Neural cell (in vitro differentiated cells): ENCODE data around the gene TMEM183A. TPM values are rescaled to one million over a fixed set of nuclear protein-coding genes. Genes with fewer than 3 reads are reported as not detected.

ENCODE experiments used
- H2AFZ ChIP-seq: fragments of 200-600, 300-800 bp; sonication (generic), shearing (Covaris generic); 2 replicates; pipeline ENCODE4 v1.6.0; 2014; ENCODE audit warnings: low read depth, mild to moderate bottlenecking, antibody characterized with exemption, low read length, moderate library complexity
- H3F3A ChIP-seq: fragments of 200-600 bp; shearing (Covaris generic); 2 replicates; pipeline ENCODE4 v1.6.1; 2016; ENCODE audit warnings: mild to moderate bottlenecking, moderate library complexity, mixed read lengths, antibody characterized with exemption, low read length; ENCODE audit not compliant: insufficient read depth, poor library complexity, severe bottlenecking
- H3K27ac ChIP-seq: fragments of 200-600, 300-800 bp; sonication (generic), shearing (Covaris generic); 2 replicates; pipeline ENCODE4 v1.5.1; 2014; ENCODE audit warnings: mild to moderate bottlenecking, low read length, moderate library complexity
- H3K27me3 ChIP-seq: fragments of 300-800, 200-600 bp; sonication (generic), shearing (Covaris generic); 2 replicates; pipeline ENCODE4 v1.6.0; 2014; ENCODE audit warnings: mild to moderate bottlenecking, low read depth, low read length, moderate library complexity; ENCODE audit not compliant: insufficient read depth
- H3K36me3 ChIP-seq: fragments of 300-800, 200-600 bp; sonication (generic), shearing (Covaris generic); 2 replicates; pipeline ENCODE4 v1.5.1; 2014; ENCODE audit warnings: mild to moderate bottlenecking, antibody characterized with exemption, low read length, moderate library complexity; ENCODE audit not compliant: insufficient read depth
- H3K4me2 ChIP-seq: fragments of 300-800, 200-600 bp; sonication (generic), shearing (Covaris generic); 2 replicates; pipeline ENCODE4 v1.6.0; 2014; ENCODE audit warnings: mild to moderate bottlenecking, low read length
- H3K4me3 ChIP-seq: fragments of 300-800, 200-600 bp; sonication (generic), shearing (Covaris generic); 2 replicates; pipeline ENCODE4 v1.5.1; 2014; ENCODE audit warnings: mild to moderate bottlenecking, low read length, moderate library complexity
- H3K79me2 ChIP-seq: fragments of 200-600 bp; shearing (Covaris generic); replicated peaks from 2 replicates; pipeline ENCODE4 v1.6.0; 2014; ENCODE audit warnings: mild to moderate bottlenecking, low read length, moderate library complexity; ENCODE audit not compliant: insufficient read depth
- H3K9ac ChIP-seq: fragments of 300-800, 200-600 bp; sonication (generic), shearing (Covaris generic); 2 replicates; pipeline ENCODE4 v1.6.1; 2016; ENCODE audit warnings: mild to moderate bottlenecking, low read length, mixed read lengths
- H3K9me2 ChIP-seq: fragments of 200-600 bp; shearing (Covaris generic); 2 replicates; pipeline ENCODE4 v1.6.1; 2016; ENCODE audit warnings: mild to moderate bottlenecking, low read length, mixed read lengths; ENCODE audit not compliant: insufficient read depth
- H3K9me3 ChIP-seq: fragments of 200-600, 300-800 bp; sonication (generic), shearing (Covaris generic); 2 replicates; pipeline ENCODE4 v1.6.1; 2016; ENCODE audit warnings: mild to moderate bottlenecking, mixed run types, low read length, moderate library complexity, mixed read lengths
- H4K20me1 ChIP-seq: fragments of 200-600 bp; shearing (Covaris generic); 2 replicates; pipeline ENCODE4 v1.6.1; 2016; ENCODE audit warnings: mild to moderate bottlenecking, mixed run types; ENCODE audit not compliant: insufficient read depth
- EP300 ChIP-seq: fragments of 450-650 bp; conservative IDR thresholded peaks from 2 replicates; pipeline ENCODE4 v1.6.1; 2014; ENCODE audit warnings: antibody characterized with exemption, mild to moderate bottlenecking, moderate library complexity; ENCODE audit not compliant: poor library complexity, severe bottlenecking
- EZH2 ChIP-seq: fragments of 200-600, 300-800 bp; shearing (Covaris generic), sonication (generic); IDR thresholded peaks from 2 replicates; pipeline ENCODE4 v1.6.1; 2014; ENCODE audit warnings: antibody characterized with exemption, low read length, borderline replicate concordance, mild to moderate bottlenecking; ENCODE audit not compliant: insufficient read depth, poor library complexity, severe bottlenecking
- MXI1 ChIP-seq: fragments of 450-650 bp; conservative IDR thresholded peaks from 2 replicates; pipeline ENCODE4 v1.6.1; 2014; ENCODE audit warnings: antibody characterized with exemption, mild to moderate bottlenecking; ENCODE audit not compliant: poor library complexity, severe bottlenecking
- POLR2AphosphoS5 ChIP-seq: IDR thresholded peaks from 2 replicates; pipeline ENCODE4 v1.6.1; 2012
- RAD21 ChIP-seq: fragments of 450-650 bp; conservative IDR thresholded peaks from 2 replicates; pipeline ENCODE4 v1.6.1; 2014; ENCODE audit warnings: antibody characterized with exemption, mild to moderate bottlenecking, moderate library complexity
- SMC3 ChIP-seq: fragments of 450-650 bp; conservative IDR thresholded peaks from 2 replicates; pipeline ENCODE4 v1.6.1; 2014; ENCODE audit warnings: antibody characterized with exemption, mild to moderate bottlenecking, moderate library complexity; ENCODE audit not compliant: poor library complexity
- TAF1 ChIP-seq: IDR thresholded peaks from 2 replicates; pipeline ENCODE4 v1.6.1; 2012; ENCODE audit warnings: low read depth
- polyA plus RNA-seq: library from polyadenylated mRNA; depleted of rRNA; stranded (reverse); fragments of >200 nt; gene quantifications from 2 replicates; pipeline ENCODE4 v1.2.3, GENCODE V29; 2014
- TF ChIP-seq, protein P1 (sequence below): IDR thresholded peaks from 2 replicates; pipeline ENCODE4 v1.6.1; 2012; ENCODE audit warnings: borderline replicate concordance
- TF ChIP-seq, protein P2 (sequence below): fragments of 450-650 bp; IDR thresholded peaks from 2 replicates; pipeline ENCODE4 v1.5.1; 2014; ENCODE audit warnings: antibody characterized with exemption, mild to moderate bottlenecking, moderate library complexity; ENCODE audit not compliant: poor library complexity, severe bottlenecking

The TMEM183A gene
- polyA plus RNA-seq, 1 donor from 2014 or later: 237 TPM

DNA sequence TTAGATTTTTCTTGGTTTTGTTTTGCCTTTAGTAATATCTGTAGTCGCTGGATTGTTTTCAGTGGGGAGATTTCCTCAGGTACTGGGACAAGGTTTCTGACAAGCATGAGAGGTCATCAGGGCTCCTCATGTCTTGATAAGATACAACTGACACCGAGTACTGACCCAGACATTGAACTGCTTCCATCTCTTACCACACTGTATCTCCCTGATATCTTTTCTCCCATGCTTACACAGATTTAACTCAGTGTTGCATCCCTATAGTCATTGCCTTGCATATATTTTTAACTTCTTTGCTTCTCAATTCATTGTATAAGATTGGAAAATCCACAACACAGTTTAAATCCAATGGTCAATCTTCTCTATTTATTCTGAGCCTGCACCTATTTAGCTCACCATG is 27.7 kb upstream of the TMEM183A start:
- H3K27me3 ChIP-seq: peaks cover 4% of the 10 kb centered on the region

DNA sequence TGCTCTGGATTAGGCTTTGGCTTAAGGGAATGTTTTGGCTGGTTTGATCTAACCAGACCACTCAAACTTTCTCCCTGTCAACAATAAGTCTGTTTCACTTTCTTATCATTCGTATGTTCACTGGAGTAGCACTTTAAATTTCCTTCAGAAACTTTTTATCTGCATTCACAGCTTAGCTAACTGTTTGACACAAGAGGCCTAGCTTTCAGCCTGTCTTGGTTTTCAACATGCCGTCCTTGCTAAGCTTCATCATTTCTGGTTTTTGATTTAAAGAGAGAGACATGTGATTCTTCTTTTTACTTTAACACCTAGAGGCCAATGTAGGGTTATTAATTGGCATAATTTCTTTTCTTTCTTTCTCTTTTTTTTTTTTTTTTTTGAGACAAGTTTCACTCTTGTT is 25.2 kb upstream of the TMEM183A start:
- H3K4me2 ChIP-seq: no peak overlapping the region
- no peak overlapping the region for H3K9ac ChIP-seq
- no peaks in the 10 kb centered on the region for H3K79me2 ChIP-seq
- H3K36me3 ChIP-seq: no peaks in the 10 kb centered on the region
- no peak overlapping the region for H3K27ac ChIP-seq
- H4K20me1 ChIP-seq: no peaks in the 10 kb centered on the region
- H3K27me3 ChIP-seq: no peaks in the 10 kb centered on the region
- no peak overlapping the region for H3K4me3 ChIP-seq
- no peaks in the 10 kb centered on the region for H3K9me3 ChIP-seq
- TF ChIP-seq EZH2 (no peak), SMC3 (no peak), MXI1 (no peak), RAD21 (no peak), TAF1 (no peak), EP300 (no peak), POLR2AphosphoS5 (no peak)
- TF ChIP-seq, protein P1, sequence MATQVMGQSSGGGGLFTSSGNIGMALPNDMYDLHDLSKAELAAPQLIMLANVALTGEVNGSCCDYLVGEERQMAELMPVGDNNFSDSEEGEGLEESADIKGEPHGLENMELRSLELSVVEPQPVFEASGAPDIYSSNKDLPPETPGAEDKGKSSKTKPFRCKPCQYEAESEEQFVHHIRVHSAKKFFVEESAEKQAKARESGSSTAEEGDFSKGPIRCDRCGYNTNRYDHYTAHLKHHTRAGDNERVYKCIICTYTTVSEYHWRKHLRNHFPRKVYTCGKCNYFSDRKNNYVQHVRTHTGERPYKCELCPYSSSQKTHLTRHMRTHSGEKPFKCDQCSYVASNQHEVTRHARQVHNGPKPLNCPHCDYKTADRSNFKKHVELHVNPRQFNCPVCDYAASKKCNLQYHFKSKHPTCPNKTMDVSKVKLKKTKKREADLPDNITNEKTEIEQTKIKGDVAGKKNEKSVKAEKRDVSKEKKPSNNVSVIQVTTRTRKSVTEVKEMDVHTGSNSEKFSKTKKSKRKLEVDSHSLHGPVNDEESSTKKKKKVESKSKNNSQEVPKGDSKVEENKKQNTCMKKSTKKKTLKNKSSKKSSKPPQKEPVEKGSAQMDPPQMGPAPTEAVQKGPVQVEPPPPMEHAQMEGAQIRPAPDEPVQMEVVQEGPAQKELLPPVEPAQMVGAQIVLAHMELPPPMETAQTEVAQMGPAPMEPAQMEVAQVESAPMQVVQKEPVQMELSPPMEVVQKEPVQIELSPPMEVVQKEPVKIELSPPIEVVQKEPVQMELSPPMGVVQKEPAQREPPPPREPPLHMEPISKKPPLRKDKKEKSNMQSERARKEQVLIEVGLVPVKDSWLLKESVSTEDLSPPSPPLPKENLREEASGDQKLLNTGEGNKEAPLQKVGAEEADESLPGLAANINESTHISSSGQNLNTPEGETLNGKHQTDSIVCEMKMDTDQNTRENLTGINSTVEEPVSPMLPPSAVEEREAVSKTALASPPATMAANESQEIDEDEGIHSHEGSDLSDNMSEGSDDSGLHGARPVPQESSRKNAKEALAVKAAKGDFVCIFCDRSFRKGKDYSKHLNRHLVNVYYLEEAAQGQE: no peak
- TF ChIP-seq, protein P2, sequence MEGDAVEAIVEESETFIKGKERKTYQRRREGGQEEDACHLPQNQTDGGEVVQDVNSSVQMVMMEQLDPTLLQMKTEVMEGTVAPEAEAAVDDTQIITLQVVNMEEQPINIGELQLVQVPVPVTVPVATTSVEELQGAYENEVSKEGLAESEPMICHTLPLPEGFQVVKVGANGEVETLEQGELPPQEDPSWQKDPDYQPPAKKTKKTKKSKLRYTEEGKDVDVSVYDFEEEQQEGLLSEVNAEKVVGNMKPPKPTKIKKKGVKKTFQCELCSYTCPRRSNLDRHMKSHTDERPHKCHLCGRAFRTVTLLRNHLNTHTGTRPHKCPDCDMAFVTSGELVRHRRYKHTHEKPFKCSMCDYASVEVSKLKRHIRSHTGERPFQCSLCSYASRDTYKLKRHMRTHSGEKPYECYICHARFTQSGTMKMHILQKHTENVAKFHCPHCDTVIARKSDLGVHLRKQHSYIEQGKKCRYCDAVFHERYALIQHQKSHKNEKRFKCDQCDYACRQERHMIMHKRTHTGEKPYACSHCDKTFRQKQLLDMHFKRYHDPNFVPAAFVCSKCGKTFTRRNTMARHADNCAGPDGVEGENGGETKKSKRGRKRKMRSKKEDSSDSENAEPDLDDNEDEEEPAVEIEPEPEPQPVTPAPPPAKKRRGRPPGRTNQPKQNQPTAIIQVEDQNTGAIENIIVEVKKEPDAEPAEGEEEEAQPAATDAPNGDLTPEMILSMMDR: no peak
- no peaks in the 10 kb centered on the region for H3F3A ChIP-seq
- no peaks in the 10 kb centered on the region for H3K9me2 ChIP-seq
- H2AFZ ChIP-seq: no peak overlapping the region

More for the DNA sequence above, 27.7 kb upstream of the TMEM183A start:
- no peaks in the 10 kb centered on the region for H4K20me1 ChIP-seq
- no peaks in the 10 kb centered on the region for H3K9me2 ChIP-seq
- no peak overlapping the region for H3K4me3 ChIP-seq
- no peaks in the 10 kb centered on the region for H3K36me3 ChIP-seq
- H3K4me2 ChIP-seq: no peak overlapping the region
- TF ChIP-seq TAF1 (no peak), RAD21 (no peak), MXI1 (no peak), EP300 (no peak), SMC3 (no peak), EZH2 (no peak), POLR2AphosphoS5 (no peak)
- TF ChIP-seq, protein P1: no peak
- TF ChIP-seq, protein P2: no peak
- H3K9ac ChIP-seq: no peak overlapping the region
- no peak overlapping the region for H3K27ac ChIP-seq
- H3F3A ChIP-seq: no peaks in the 10 kb centered on the region
- no peaks in the 10 kb centered on the region for H3K9me3 ChIP-seq
- no peak overlapping the region for H2AFZ ChIP-seq
- no peaks in the 10 kb centered on the region for H3K79me2 ChIP-seq
